SJSA1 (cell line): Measurements from ENCODE around the gene GNA14. TPM values are rescaled to one million over a fixed set of nuclear protein-coding genes. Genes with fewer than 3 reads are reported as not detected.
"Not testable (repeated sequence)": the region's sequence is repeated elsewhere in the genome, so short reads cannot be mapped to it uniquely, and the experiment has no call there.

Experiments used
- DNase-seq, 2 experiments: peaks; one replicate each; pipeline ENCODE4 v3.0.0-alpha.2; 2015 to 2020; ENCODE audit warnings: low spot score in 2 of 2, low read depth in 1 of 2
- H3K27ac ChIP-seq: fragments of 250-450 bp; sonication (Bioruptor Pico); 2 replicates; pipeline ENCODE4 v1.5.1; 2020; ENCODE audit warnings: mild to moderate bottlenecking, moderate library complexity
- H3K27me3 ChIP-seq: fragments of 250-450 bp; sonication (Bioruptor Pico); replicated peaks from 2 replicates; pipeline ENCODE4 v1.5.1; 2020; ENCODE audit warnings: mild to moderate bottlenecking, moderate library complexity
- H3K36me3 ChIP-seq: fragments of 250-450 bp; sonication (Bioruptor Pico); 2 replicates; pipeline ENCODE4 v1.5.1; 2020; ENCODE audit warnings: mild to moderate bottlenecking
- H3K4me1 ChIP-seq: fragments of 250-450 bp; sonication (Bioruptor Pico); replicated peaks from 2 replicates; pipeline ENCODE4 v1.6.1; 2021; ENCODE audit warnings: mild to moderate bottlenecking
- H3K4me3 ChIP-seq: fragments of 250-450 bp; sonication (Bioruptor Pico); 2 replicates; pipeline ENCODE4 v1.5.1; 2020; ENCODE audit warnings: mild to moderate bottlenecking
- H3K9me3 ChIP-seq: fragments of 250-450 bp; sonication (Bioruptor Pico); replicated peaks from 2 replicates; pipeline ENCODE4 v1.5.1; 2020; ENCODE audit warnings: mild to moderate bottlenecking
- total RNA-seq: library from RNA; depleted of rRNA; stranded (reverse); fragments of >200 nt; shearing (Covaris generic); gene quantifications from 2 replicates; pipeline ENCODE4 v1.2.3, GENCODE V29; 2014

GNA14 gene
- total RNA-seq, 1 experiment from 2014 or later = 0.45 TPM

DNA sequence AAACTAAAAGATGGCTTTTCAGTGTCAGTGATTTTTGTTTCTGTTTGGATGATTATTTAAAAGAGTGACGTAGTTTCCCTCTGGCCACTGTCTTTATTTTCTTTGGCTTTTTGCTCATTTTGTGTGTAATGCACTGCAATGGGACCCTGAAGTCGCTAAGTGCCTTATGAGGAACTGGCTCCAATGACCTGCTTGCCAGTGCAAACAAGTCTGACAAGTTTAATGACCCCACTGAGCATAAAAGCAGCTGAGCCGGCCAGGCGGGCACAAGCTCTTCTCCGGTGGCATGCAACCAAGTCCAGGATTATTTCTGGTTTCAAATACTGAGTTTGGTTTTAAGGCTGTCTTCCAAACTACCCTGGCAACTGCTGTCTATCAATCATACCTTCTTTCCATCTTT is 15.6 kb upstream of the GNA14 start:
- H3K9me3 ChIP-seq = no peaks in the 10 kb centered on the region
- H3K27me3 ChIP-seq = no peaks in the 10 kb centered on the region
- peak in 1 of 2 experiments; percentile 15 for DNase-seq
- no peak overlapping the region for H3K4me3 ChIP-seq
- no peaks in the 10 kb centered on the region for H3K36me3 ChIP-seq
- H3K27ac ChIP-seq = no peak overlapping the region
- peaks cover 6% of the 10 kb centered on the region; the same call in 1 of the 2 replicates for H3K4me1 ChIP-seq

DNA sequence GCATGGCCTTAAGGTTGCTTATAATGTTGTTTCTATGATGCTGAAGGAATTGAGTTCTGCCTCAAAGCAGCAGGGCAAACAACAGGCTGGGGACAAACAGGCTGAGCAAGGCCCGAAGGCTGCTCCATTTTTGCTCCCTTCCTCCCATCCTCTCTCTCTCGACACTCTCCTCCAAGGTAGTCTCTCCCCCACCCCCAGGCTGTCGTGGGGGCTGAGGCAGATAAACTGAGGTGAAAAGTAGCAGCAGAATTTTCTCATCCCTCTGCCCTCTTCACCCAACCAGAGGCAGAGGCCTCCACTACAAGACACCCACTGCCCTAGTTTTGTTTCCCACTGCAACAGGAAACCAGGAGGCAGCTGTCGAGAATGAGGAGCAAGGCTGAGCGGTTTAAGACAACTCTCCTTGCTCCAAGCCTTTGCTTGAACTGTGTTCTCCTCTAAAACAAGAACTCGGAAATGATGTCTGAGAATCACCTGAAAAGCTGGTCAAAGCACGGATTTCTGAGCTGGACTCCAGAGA is 13.5 kb upstream of the GNA14 start:
- H3K9me3 ChIP-seq = no peaks in the 10 kb centered on the region
- no peak overlapping the region for H3K4me3 ChIP-seq
- no peak overlapping the region for H3K27ac ChIP-seq
- H3K36me3 ChIP-seq = no peaks in the 10 kb centered on the region
- H3K27me3 ChIP-seq = no peaks in the 10 kb centered on the region
- DNase-seq = no peak
- H3K4me1 ChIP-seq = peaks cover 6% of the 10 kb centered on the region; the same call in 1 of the 2 replicates

DNA sequence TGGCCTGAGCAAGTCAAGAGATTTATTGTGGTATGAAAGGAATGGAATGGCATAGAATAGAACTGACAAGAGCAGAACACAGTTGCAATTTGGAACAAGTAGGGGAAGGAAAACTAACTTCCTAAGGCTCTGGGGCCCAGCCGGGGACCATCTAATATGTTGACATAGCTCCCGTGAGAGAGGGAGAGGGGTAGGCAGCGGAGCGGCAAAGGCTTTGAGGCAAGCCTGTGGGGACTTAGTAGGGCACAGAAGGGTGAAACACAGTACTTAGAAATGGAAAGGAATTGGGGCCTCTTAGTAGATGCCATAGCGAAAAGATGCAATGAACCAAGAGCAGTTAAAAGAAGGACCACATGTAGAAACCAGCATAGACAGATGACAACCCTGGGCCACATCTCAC is 11.8 kb upstream of the GNA14 start:
- Histone ChIP-seq H3K27ac (no peak overlapping the region), H3K4me3 (no peak overlapping the region), H3K27me3 (no peaks in the 10 kb centered on the region), H3K4me1 (peaks cover 6% of the 10 kb centered on the region; the same call in 1 of the 2 replicates), H3K36me3 (no peaks in the 10 kb centered on the region), H3K9me3 (no peaks in the 10 kb centered on the region)
- no peak for DNase-seq

GRCh38 chr9:77651203-77651602 is 3.1 kb upstream of the GNA14 start:
- Histone ChIP-seq H3K27ac (no peak overlapping the region), H3K4me1 (no peaks in the 10 kb centered on the region), H3K4me3 (no peak overlapping the region), H3K36me3 (no peaks in the 10 kb centered on the region), H3K9me3 (no peaks in the 10 kb centered on the region), H3K27me3 (no peaks in the 10 kb centered on the region)
- DNase-seq = no peak

DNA sequence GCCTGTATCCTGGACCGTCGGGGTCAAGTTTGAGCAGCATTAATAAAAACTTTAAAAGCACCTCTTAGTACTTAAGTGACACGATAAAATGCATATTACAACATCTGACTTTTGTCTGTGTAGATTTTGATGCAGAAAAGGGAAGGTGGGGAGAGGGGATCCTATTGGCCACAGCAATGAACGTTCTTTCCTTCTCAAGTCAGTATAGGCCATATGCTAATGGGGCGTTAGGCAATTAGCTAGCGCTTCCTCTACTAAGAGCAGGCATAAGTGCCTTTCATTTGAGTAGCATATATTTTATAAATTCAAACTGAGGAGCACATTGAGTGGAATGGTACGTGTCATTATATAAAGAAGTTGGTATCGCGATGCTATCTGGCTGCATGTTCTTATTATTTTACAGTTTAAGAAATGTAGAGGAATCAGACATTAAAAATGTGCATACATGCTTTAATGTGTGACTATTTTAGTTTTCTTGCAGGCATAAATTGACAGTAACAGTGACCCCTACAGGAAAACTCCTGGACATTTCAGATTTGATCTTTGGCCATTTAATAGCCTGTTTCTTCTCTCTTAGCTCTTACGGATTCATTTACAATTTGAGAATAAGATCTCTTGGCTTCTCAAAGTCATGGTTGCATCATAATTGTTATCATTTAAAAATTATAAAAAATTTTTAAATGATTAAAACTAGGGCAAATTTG is 1.1 kb upstream of the GNA14 start:
- no peaks in the 10 kb centered on the region for H3K9me3 ChIP-seq
- DNase-seq = no peak
- H3K4me3 ChIP-seq = no peak overlapping the region

DNA sequence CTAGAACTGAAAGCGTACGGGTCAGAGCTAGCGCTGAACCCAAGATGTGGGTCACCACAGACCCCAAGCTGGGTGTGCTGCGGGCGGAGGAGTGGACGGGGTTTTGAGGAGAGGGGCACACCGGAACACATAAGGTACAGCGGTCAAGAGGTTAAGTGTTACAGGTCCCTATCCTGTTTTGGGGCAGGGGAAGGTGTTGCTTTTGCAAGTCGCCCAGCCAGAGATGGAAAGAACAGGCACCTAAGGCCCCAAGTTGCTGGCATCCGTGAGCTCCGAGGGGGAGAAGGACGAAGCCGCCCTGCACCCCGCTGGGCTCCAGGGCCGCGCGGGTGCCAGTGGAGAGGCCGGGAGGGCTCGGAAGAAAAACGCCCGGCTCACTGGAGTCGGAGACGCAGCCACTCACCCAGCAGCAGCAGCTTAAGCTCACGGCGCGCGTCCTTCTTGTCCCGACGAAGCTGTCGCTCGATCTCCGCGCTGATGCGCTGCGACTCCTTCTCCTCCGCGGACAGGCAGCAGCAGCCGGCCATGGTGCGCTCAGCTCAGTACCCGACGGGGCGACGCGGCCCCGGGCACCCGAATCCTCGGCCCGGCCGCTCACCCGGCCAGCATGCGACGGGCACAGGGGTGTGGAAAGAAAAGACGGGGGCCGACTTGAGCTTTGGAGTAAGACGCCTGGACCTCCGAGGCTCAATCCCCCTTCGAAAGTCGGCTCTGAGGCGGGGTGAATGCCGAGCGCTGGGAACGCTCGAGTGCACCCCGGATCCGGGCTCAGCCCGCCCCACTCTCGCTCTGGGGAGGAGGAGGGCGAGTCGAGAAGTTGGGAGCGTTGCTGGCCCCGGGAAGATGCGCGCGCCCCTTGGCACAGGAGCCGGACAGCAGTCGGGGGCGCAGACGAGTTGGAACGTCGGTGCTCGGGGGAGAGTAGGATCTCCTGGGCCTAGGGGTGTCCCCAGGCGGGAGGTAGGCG is 572 bp downstream of the GNA14 start:
- no peak overlapping the region for H3K27ac ChIP-seq
- no peak overlapping the region for H3K4me3 ChIP-seq
- H3K36me3 ChIP-seq = no peaks in the 10 kb centered on the region
- no peaks in the 10 kb centered on the region for H3K4me1 ChIP-seq
- H3K27me3 ChIP-seq = no peaks in the 10 kb centered on the region
- no peak for DNase-seq
- no peaks in the 10 kb centered on the region for H3K9me3 ChIP-seq

More for the DNA sequence above, 1.1 kb upstream of the GNA14 start:
- no peaks in the 10 kb centered on the region for H3K36me3 ChIP-seq
- no peak overlapping the region for H3K27ac ChIP-seq
- H3K27me3 ChIP-seq = no peaks in the 10 kb centered on the region
- no peaks in the 10 kb centered on the region for H3K4me1 ChIP-seq

- no peak for DNase-seq
Observed at GRCh38 chr9:77643871-77644270, 4.3 kb downstream of the GNA14 start.

DNA sequence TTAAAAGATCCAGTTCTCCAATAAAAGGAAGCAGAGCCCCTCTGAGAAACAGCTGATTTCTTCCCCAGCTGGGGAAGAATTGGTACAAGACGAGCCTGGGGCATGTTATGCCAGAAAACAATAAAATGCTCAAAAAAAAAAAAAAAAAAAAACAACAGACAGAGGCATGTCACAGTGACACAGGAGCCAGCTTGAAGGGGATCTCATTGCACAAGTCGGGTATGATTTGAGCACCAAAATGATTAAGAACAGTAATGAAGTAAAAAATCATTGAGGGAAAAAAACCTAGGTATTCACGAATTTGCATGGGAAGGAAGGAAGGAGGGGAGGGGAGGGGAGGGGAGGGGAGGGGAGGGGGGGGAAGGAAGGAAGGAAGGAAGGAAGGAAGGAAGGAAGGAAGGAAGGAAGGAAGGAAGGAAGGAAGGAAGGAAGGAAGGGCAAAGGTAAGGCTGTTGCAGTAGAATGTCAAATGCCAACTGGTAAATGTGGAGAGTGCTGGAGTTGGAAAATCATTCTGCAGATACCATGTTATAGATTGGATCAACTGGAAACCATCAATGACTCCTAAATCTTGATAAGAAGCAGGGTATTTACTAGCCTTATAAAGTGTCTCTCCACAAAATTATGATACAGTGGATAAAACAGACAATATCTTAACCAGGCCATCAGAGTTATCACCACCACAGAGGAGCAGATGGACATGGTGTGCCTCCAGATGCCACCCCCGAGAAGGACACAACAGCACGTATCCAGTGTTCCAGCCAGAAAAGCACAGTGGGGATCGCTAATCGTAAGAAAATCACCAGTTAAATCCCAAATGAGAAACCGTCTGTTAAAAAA is 7.2 kb downstream of the GNA14 start:
- DNase-seq = no peak
- Histone ChIP-seq H3K27ac (no peak overlapping the region), H3K9me3 (no peaks in the 10 kb centered on the region), H3K27me3 (no peaks in the 10 kb centered on the region), H3K36me3 (no peaks in the 10 kb centered on the region), H3K4me1 (no peaks in the 10 kb centered on the region), H3K4me3 (no peak overlapping the region)

More at GRCh38 chr9:77643871-77644270, 4.3 kb downstream of the GNA14 start:
- H3K27ac ChIP-seq = no peak overlapping the region
- H3K9me3 ChIP-seq = no peaks in the 10 kb centered on the region
- no peak overlapping the region for H3K4me3 ChIP-seq
- H3K36me3 ChIP-seq = no peaks in the 10 kb centered on the region
- no peaks in the 10 kb centered on the region for H3K27me3 ChIP-seq
- no peaks in the 10 kb centered on the region for H3K4me1 ChIP-seq

DNA sequence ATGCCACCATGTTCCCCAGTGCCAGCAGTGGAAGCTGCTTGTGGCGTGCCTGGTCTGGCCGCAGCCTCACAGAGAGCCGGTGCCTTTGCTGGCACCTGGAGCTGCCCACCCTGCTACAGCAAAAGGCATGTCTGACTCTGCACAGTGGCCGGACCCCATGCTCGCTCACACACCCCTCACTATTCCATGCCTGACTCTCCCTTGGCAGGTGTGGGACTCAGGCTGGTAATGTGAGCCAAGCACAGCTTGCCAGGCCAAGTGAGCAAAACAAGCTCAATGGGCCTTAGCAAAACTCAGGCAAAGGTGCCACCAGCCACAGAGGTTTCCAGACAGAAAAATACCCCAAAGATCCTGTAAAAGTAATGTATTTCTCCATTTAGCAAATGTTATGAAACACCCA is 15.5 kb downstream of the GNA14 start:
- no peak for DNase-seq

DNA sequence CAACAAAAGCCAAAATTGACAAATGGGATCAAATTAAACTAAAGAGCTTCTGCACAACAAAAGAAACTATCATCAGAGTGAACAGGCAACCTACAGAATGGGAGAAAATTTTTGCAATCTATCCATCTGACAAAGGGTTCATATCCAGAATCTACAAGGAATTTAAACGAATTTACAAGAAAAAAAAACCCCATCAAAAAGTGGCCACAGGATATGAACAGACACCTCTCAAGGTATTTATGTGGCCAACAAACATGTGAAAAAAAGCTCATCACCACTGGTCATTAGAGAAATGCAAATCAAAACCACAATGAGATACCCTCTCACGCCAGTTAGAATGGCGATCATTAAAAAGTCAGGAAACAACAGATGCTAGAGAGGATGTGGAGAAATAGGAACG is 19.3 kb downstream of the GNA14 start:
- not testable (repeated sequence) for H3K9me3 ChIP-seq, H3K27ac ChIP-seq, H3K4me3 ChIP-seq, H3K27me3 ChIP-seq, H3K4me1 ChIP-seq, H3K36me3 ChIP-seq, DNase-seq

More for the DNA sequence above, 15.5 kb downstream of the GNA14 start:
- no peaks in the 10 kb centered on the region for H3K27me3 ChIP-seq
- H3K4me3 ChIP-seq = no peak overlapping the region
- no peaks in the 10 kb centered on the region for H3K4me1 ChIP-seq
- no peaks in the 10 kb centered on the region for H3K36me3 ChIP-seq
- H3K9me3 ChIP-seq = no peaks in the 10 kb centered on the region; the same call in 1 of the 2 replicates
- no peak overlapping the region for H3K27ac ChIP-seq

DNA sequence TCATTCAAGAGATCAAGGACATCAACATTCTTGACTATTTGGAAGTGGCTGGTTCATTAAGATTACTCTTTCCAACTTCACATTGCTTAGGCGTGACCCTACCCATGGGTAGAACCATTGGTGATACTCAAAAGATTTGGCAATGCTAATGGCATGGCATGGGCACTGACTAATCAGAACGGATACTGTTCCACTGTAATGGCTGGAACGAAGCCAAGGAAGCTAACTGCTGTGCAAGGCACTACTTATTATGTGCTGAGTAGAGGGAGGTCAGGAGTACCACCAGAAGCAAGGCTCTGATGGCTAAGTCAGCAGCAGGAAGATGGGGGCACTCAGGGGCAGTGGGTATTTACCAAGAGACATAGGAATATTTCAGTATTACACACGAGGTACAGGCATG is 31.9 kb downstream of the GNA14 start:
- no peaks in the 10 kb centered on the region for H3K4me1 ChIP-seq
- no peak overlapping the region for H3K4me3 ChIP-seq
- no peaks in the 10 kb centered on the region for H3K27me3 ChIP-seq
- H3K36me3 ChIP-seq = no peaks in the 10 kb centered on the region
- H3K9me3 ChIP-seq = no peaks in the 10 kb centered on the region
- H3K27ac ChIP-seq = no peak overlapping the region
- DNase-seq = no peak

DNA sequence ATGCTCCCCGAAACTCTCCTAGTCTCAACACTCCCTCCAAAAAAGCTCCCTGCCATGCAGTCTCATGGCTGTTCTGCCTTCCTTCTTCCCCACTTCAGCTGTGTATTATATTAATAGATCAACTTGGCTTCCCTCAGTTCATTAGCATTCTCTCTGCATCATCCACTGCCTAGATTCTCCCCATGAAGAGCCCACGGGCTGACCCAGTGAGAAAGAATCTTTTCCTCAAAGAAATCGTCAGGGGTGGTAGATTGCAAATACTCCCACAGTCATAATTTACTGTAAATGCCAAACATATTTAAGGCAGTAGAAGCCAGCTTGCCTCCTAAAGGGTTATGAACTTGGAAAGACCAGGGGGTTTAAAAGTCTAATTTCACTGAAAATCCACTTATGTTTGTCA is 33.5 kb downstream of the GNA14 start:
- H3K27me3 ChIP-seq = no peaks in the 10 kb centered on the region
- H3K36me3 ChIP-seq = no peaks in the 10 kb centered on the region
- H3K27ac ChIP-seq = no peak overlapping the region
- H3K4me3 ChIP-seq = no peak overlapping the region
- no peaks in the 10 kb centered on the region for H3K9me3 ChIP-seq
- no peak for DNase-seq
- no peaks in the 10 kb centered on the region for H3K4me1 ChIP-seq

- Histone ChIP-seq H3K4me1 (no peaks in the 10 kb centered on the region), H3K9me3 (no peaks in the 10 kb centered on the region), H3K27ac (no peak overlapping the region), H3K36me3 (no peaks in the 10 kb centered on the region), H3K27me3 (no peaks in the 10 kb centered on the region), H3K4me3 (no peak overlapping the region)
- DNase-seq = no peak
Observed at GRCh38 chr9:77606526-77606925, 41.6 kb downstream of the GNA14 start.
